Colonic mucosa (tissue), 4 donors: ENCODE data around the gene CDK19. TPM values are rescaled to one million over a fixed set of nuclear protein-coding genes. Genes with fewer than 3 reads are reported as not detected.

Source experiments
- DNase-seq: peaks from one replicate; pipeline ENCODE4 v3.0.0-alpha.2; 2020
- H3K27ac ChIP-seq: fragments of 200-600 bp; one replicate; pipeline ENCODE4 v1.8.0; 2021
- H3K27me3 ChIP-seq: fragments of 200-600 bp; one replicate; pipeline ENCODE4 v1.8.0; 2021
- H3K36me3 ChIP-seq: fragments of 200-600 bp; one replicate; pipeline ENCODE4 v1.8.0; 2021
- H3K4me1 ChIP-seq: fragments of 200-600 bp; one replicate; pipeline ENCODE4 v1.8.0; 2021; ENCODE audit warnings: mild to moderate bottlenecking
- H3K4me3 ChIP-seq: fragments of 200-600 bp; one replicate; pipeline ENCODE4 v1.8.0; 2021
- H3K9ac ChIP-seq, 2 donors: one replicate each; pipeline ENCODE4 v1.7.0; 2013; ENCODE audit warnings: control low read depth in 2 of 2, low read depth in 2 of 2, low read length in 2 of 2
- H3K9me3 ChIP-seq: fragments of 200-600 bp; one replicate; pipeline ENCODE4 v1.8.0; 2021
- intact Hi-C: fragments of 100-400 bp; cut with DNase I; formaldehyde crosslinking; loops from one replicate; pipeline ENCODE4 v1.14.1; 2022
- total RNA-seq, 2 donors: library from RNA; stranded (reverse); fragmentation: NEBNext Ultra II Directional in 1 of 2; extraction: Animal tissue kit (Norgen Biotek cat#: 25700) in 1 of 2; gene quantifications; one replicate each; pipeline ENCODE4 v1.2.1, GENCODE V29; 2021
- TF ChIP-seq, protein P1 (sequence below): fragments of 200-600 bp; IDR thresholded peaks from one replicate; pipeline ENCODE4 v1.8.0; 2022; ENCODE audit warnings: antibody characterized with exemption, mild to moderate bottlenecking
- donor health status: healthy.
- donor health status: DM: no; HTN: no; CAD: no.
- donor health status: DM: no; HTN: no; CAD: no.

The CDK19 gene
- total RNA-seq, 2 donors from 2014 or later, result 20.2 to 36.5 TPM

DNA sequence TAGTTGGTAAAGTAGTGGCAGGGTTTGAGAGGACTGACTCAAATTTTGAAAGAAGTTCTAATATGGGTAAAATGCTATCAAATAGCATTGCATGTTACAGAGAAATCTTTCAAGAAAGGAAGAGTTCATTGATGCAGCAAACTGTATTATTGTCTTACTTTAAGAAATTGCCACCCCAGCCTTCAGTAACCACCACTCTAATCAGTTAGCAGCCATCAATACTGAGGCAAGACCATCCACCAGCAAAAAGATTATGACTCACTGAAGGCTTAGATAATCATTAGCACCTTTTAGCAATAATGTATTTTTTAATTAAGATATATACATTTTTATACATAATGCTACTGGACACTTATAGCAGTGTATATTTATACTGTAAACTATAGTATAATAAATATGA lies 138.9 kb downstream of the CDK19 start:
- DNase-seq, result no peak
- Histone ChIP-seq H3K9me3 (no peaks in the 10 kb centered on the region), H3K4me3 (no peak overlapping the region), H3K9ac (no peak overlapping the region), H3K27me3 (no peaks in the 10 kb centered on the region), H3K4me1 (no peaks in the 10 kb centered on the region), H3K27ac (no peak overlapping the region), H3K36me3 (no peaks in the 10 kb centered on the region)
- intact Hi-C loops, result no loop called here
- TF ChIP-seq, protein P1, sequence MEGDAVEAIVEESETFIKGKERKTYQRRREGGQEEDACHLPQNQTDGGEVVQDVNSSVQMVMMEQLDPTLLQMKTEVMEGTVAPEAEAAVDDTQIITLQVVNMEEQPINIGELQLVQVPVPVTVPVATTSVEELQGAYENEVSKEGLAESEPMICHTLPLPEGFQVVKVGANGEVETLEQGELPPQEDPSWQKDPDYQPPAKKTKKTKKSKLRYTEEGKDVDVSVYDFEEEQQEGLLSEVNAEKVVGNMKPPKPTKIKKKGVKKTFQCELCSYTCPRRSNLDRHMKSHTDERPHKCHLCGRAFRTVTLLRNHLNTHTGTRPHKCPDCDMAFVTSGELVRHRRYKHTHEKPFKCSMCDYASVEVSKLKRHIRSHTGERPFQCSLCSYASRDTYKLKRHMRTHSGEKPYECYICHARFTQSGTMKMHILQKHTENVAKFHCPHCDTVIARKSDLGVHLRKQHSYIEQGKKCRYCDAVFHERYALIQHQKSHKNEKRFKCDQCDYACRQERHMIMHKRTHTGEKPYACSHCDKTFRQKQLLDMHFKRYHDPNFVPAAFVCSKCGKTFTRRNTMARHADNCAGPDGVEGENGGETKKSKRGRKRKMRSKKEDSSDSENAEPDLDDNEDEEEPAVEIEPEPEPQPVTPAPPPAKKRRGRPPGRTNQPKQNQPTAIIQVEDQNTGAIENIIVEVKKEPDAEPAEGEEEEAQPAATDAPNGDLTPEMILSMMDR, result no peak

GRCh38 chr6:110674096-110674495 lies 141.2 kb downstream of the CDK19 start:
- Histone ChIP-seq H3K4me1 (no peaks in the 10 kb centered on the region), H3K27me3 (no peaks in the 10 kb centered on the region), H3K4me3 (no peak overlapping the region), H3K9me3 (no peaks in the 10 kb centered on the region), H3K9ac (no peak overlapping the region), H3K36me3 (no peaks in the 10 kb centered on the region), H3K27ac (no peak overlapping the region)
- TF ChIP-seq, protein P1, result no peak
- intact Hi-C loops, result no loop called here
- DNase-seq, result no peak

- Histone ChIP-seq H3K9ac (no peak overlapping the region), H3K9me3 (no peaks in the 10 kb centered on the region), H3K4me1 (no peaks in the 10 kb centered on the region), H3K4me3 (no peak overlapping the region), H3K27ac (no peak overlapping the region), H3K36me3 (no peaks in the 10 kb centered on the region), H3K27me3 (no peaks in the 10 kb centered on the region)
- DNase-seq, result no peak
- TF ChIP-seq, protein P1, result no peak
- intact Hi-C loops, result no loop called here
These were observed 143.1 kb downstream of the CDK19 start for GRCh38 chr6:110672122-110672521.

GRCh38 chr6:110671447-110671846 lies 143.8 kb downstream of the CDK19 start:
- Histone ChIP-seq H3K27ac (peak overlapping the region; percentile 5), H3K4me1 (no peaks in the 10 kb centered on the region), H3K4me3 (no peak overlapping the region), H3K9ac (no peak overlapping the region), H3K9me3 (no peaks in the 10 kb centered on the region), H3K36me3 (no peaks in the 10 kb centered on the region), H3K27me3 (no peaks in the 10 kb centered on the region)
- no peak for DNase-seq
- intact Hi-C loops, result no loop called here
- TF ChIP-seq, protein P1, result no peak

DNA sequence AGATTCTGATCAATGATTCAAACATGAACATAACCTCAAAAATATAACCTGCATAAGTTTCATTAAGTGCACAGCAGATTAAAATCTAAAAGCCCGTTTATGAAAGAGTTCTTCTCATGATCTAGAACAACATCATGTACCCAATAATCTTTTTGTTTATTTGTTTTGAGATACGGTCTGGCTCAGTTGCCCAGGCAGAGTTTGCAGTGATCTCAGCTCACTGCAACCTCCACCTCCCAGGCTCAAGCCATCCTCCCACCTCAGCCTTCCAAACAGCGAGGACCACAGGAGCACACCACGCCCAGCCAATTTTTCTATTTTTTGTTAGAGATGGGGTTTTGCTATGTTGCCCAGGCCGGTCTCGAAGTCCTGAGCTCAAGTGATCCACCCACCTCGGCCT lies 149.7 kb downstream of the CDK19 start:
- Histone ChIP-seq H3K36me3 (no peaks in the 10 kb centered on the region), H3K27me3 (no peaks in the 10 kb centered on the region), H3K4me1 (peaks cover 4% of the 10 kb centered on the region), H3K4me3 (no peak overlapping the region), H3K9ac (no peak overlapping the region), H3K9me3 (no peaks in the 10 kb centered on the region), H3K27ac (peak overlapping the region; percentile 78)
- TF ChIP-seq, protein P1, result no peak
- intact Hi-C loops, result no loop called here
- no peak for DNase-seq

DNA sequence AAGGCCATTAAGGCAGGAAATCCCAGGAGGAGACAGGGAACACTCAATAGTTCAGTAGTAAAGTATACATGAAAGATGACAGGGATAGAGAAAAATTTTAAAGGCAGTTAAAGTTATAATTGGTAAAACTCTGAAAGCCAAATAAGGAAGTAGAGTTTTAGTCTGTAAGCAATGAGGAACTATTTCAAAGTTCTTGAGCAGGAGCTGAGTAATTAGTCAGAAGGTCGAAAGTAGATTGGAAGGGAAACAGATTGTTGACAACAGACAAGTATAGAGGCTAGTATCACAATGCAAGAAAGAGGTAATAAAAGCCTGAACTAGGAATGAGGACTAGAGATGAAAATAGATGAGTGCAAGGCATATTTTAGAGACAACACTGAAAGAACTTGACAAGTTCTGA lies 150.3 kb downstream of the CDK19 start:
- H3K9me3 ChIP-seq, result no peaks in the 10 kb centered on the region
- TF ChIP-seq, protein P1, result no peak
- intact Hi-C loops, result no loop called here
- H3K9ac ChIP-seq, result no peak overlapping the region
- H3K4me3 ChIP-seq, result no peak overlapping the region
- H3K36me3 ChIP-seq, result no peaks in the 10 kb centered on the region
- DNase-seq, result no peak
- H3K27me3 ChIP-seq, result no peaks in the 10 kb centered on the region
- peaks cover 4% of the 10 kb centered on the region for H3K4me1 ChIP-seq
- peak overlapping the region; percentile 78 for H3K27ac ChIP-seq
